WERI-Rb-1 (cell line): ENCODE results near the gene SHROOM2.

Experiments used
- DNase-seq: peaks from one replicate; pipeline ENCODE4 v3.0.0-alpha.2; 2020
- H3K27ac ChIP-seq: fragments of 250-450 bp; sonication (Bioruptor Pico); 2 replicates; pipeline ENCODE4 v1.5.1; 2020; ENCODE audit warnings: mild to moderate bottlenecking, moderate library complexity
- H3K27me3 ChIP-seq: fragments of 250-450 bp; sonication (Bioruptor Pico); 2 replicates; pipeline ENCODE4 v1.5.1; 2021; ENCODE audit warnings: mild to moderate bottlenecking, low read depth, moderate library complexity; ENCODE audit not compliant: insufficient read depth, severe bottlenecking
- H3K36me3 ChIP-seq: fragments of 250-450 bp; sonication (Bioruptor Pico); 2 replicates; pipeline ENCODE4 v1.5.1; 2020; ENCODE audit warnings: mild to moderate bottlenecking, moderate library complexity
- H3K4me3 ChIP-seq: 2 replicates; pipeline ENCODE4 v1.5.1; 2011; ENCODE audit warnings: low read depth, mild to moderate bottlenecking, control low read depth, low read length
- H3K9me3 ChIP-seq: fragments of 250-450 bp; sonication (Bioruptor Pico); 2 replicates; pipeline ENCODE4 v1.5.1; 2021; ENCODE audit warnings: mild to moderate bottlenecking, moderate library complexity; ENCODE audit not compliant: severe bottlenecking
- TF ChIP-seq, protein P1 (sequence below): IDR thresholded peaks from 2 replicates; pipeline ENCODE4 v1.5.1; 2011; ENCODE audit warnings: low read depth, mild to moderate bottlenecking, control low read depth, inconsistent platforms, low read length

The SHROOM2 gene

DNA sequence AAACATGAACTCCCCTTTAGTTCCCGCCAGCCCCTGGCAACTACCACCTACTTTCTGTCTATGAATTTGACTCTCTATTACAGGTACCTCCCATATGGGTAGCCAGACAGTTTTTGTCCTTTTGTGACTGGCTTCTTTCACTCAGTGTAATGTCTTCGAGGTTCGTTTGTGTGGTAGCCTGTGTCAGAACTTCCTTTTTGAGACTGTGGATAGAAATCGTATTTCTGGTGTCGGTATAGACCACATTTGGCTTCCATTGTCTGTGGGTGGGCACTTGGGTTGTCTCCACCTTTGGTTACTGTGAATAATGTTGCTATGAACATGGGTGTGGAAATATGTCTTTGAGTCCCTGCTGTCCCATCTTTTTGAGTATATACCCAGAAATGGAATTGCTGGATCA lies 175.5 kb downstream of the SHROOM2 start:
- no peak overlapping the region for H3K27ac ChIP-seq
- H3K9me3 ChIP-seq: no peaks in the 10 kb centered on the region
- H3K27me3 ChIP-seq: no peaks in the 10 kb centered on the region
- no peak for DNase-seq
- H3K36me3 ChIP-seq: no peaks in the 10 kb centered on the region
- TF ChIP-seq, protein P1, sequence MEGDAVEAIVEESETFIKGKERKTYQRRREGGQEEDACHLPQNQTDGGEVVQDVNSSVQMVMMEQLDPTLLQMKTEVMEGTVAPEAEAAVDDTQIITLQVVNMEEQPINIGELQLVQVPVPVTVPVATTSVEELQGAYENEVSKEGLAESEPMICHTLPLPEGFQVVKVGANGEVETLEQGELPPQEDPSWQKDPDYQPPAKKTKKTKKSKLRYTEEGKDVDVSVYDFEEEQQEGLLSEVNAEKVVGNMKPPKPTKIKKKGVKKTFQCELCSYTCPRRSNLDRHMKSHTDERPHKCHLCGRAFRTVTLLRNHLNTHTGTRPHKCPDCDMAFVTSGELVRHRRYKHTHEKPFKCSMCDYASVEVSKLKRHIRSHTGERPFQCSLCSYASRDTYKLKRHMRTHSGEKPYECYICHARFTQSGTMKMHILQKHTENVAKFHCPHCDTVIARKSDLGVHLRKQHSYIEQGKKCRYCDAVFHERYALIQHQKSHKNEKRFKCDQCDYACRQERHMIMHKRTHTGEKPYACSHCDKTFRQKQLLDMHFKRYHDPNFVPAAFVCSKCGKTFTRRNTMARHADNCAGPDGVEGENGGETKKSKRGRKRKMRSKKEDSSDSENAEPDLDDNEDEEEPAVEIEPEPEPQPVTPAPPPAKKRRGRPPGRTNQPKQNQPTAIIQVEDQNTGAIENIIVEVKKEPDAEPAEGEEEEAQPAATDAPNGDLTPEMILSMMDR: no peak
- H3K4me3 ChIP-seq: no peak overlapping the region

DNA sequence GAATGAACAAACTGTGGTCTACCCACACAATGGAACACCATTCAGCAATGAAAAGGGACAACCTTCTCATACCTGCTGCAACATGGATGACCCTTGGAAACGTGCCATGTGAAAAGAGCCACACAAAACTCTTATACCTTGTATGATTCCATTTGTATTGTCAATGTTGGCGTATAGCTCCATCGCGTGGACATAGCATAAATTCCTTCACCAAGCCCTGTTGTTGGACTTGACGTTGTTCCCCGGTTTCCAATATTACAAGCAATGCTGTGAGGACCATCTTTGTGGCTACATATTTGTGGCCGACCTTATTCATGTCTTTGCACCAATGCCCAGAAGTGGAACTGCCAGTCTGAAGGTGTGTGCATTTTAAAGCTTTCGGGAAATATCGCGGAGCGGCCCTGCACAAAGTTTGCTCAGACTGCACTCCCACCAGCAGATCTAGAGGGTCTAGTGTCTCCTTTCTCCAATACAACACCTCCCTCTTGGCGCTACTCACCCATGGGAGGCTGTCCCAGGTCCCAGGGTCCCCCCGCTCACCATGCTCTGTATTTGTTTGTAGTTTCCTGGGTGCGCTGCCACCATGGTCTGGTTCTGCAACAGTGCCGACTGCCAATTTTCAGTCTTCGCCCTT lies 180.7 kb downstream of the SHROOM2 start, which contains the start of gene CLDN34:
CLDN34 (plus strand) TSS at position 584 of the 634 bp plus-strand sequence; CDS start at position 584, 0 bp downstream.
- TF ChIP-seq, protein P1: no peak
- no peak for DNase-seq
- no peaks in the 10 kb centered on the region for H3K36me3 ChIP-seq

DNA sequence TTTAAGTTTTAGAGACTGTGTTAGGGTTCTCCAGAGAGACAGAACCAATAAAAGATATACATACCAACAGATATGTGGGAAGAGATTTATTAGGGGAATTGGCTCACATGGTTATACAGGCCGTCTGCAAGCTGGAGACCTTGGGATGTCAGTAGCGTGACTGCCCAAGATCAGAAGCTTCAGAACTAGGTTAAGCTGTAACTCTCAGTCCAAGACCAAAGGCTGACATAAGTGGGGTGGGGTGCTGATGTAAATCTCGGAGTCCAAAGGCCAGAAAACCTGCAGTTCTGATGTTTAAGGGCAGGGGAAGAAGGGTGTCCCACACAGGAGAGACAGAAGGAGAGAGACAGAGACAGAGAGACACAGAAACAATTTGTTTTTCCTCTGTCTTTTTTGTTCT lies 191.4 kb downstream of the SHROOM2 start:
- H3K27ac ChIP-seq: no peak overlapping the region

More for the DNA sequence above, 180.7 kb downstream of the SHROOM2 start, which contains the start of gene CLDN34:
- Histone ChIP-seq H3K9me3 (no peaks in the 10 kb centered on the region), H3K4me3 (no peak within 1 kb of the TSS), H3K27me3 (no peaks in the 10 kb centered on the region), H3K27ac (no peak within 1 kb of the TSS)

DNA sequence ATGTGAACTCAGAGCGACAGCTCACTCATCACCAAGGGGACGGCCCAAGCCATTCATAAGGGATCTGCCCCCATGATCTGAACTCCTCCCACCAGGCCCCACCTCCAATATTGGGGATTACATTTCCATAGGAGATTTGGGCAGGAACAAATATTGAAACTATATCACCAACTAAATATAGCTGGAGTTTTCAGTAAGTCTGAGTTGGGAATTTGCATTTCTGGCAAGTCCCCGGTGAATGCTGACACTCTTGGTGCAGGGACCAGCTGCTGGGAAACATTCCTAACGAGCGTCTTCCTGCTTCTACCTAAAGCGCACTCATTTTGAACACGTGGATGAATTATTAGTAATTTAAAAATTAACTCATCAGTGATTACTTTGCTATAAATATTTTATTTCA lies 194.2 kb downstream of the SHROOM2 start:
- no peak for DNase-seq
- no peak overlapping the region for H3K4me3 ChIP-seq
- H3K27ac ChIP-seq: no peak overlapping the region
- TF ChIP-seq, protein P1: no peak
- H3K9me3 ChIP-seq: no peaks in the 10 kb centered on the region
- peaks cover 6% of the 10 kb centered on the region for H3K27me3 ChIP-seq
- H3K36me3 ChIP-seq: no peaks in the 10 kb centered on the region

More for the DNA sequence above, 191.4 kb downstream of the SHROOM2 start:
- Histone ChIP-seq H3K36me3 (no peaks in the 10 kb centered on the region), H3K27me3 (peaks cover 4% of the 10 kb centered on the region), H3K4me3 (no peak overlapping the region), H3K9me3 (no peaks in the 10 kb centered on the region)
- TF ChIP-seq, protein P1: no peak
- DNase-seq: no peak

DNA sequence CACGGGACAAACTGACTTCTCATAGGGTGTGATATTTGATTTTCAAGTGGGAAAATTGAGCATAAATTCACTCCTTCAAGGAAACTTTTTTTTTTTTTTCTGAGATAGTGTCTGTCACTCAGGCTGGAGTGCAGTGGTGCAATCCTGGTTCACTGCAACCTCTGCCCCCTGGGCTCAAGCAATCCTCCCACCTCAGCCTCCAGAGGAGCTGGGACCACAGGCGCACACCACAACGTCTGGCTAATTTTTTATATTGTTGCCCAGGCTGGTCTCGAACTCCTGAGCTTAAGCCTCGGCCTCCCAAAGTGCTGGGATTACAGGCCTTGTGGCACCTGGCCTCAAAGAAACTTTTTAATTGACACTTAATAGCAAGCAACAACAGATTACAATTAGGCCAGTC lies 194.7 kb downstream of the SHROOM2 start:
- TF ChIP-seq, protein P1: no peak
- Histone ChIP-seq H3K27me3 (peaks cover 6% of the 10 kb centered on the region), H3K9me3 (no peaks in the 10 kb centered on the region), H3K36me3 (no peaks in the 10 kb centered on the region), H3K4me3 (no peak overlapping the region), H3K27ac (no peak overlapping the region)
- no peak for DNase-seq

DNA sequence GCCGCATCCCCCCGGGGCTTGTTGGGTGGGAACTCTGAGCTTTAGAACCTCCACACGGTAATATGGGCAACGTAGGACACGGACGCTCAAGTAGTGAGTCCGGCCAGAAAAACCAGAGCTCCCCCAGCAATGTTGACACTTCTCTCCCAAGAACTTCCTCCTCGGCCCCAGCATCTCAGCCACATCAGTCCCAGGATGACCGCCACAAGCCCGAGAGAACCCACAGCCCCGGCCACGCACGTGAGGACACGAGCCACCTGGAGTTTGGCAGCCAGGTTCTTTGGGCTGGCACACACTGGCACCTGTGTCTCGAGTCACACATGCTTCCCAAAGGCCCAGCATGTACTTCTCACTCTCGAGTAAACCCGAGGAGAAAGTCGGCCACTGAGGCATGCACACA lies 197.2 kb downstream of the SHROOM2 start:
- Histone ChIP-seq H3K27me3 (peaks cover 2% of the 10 kb centered on the region), H3K36me3 (no peaks in the 10 kb centered on the region), H3K4me3 (no peak overlapping the region), H3K27ac (no peak overlapping the region), H3K9me3 (no peaks in the 10 kb centered on the region)
- DNase-seq: no peak
- TF ChIP-seq, protein P1: no peak
